IMR-90 (cell line): ENCODE data around the gene HERC3. TPM values are rescaled to one million over a fixed set of nuclear protein-coding genes. Genes with fewer than 3 reads are reported as not detected.

Experiments used
- ATAC-seq: fragments of 200-7000 bp; cut with Tn5 transposase; 2 replicates; pipeline ENCODE4 v1.9.1; 2020; ENCODE audit warnings: low read depth, mild to moderate bottlenecking, moderate library complexity
- BruUV-seq: library from RNA; stranded (reverse); fragments of 400-500 nt; replicated peaks from 2 replicates; lab custom pipeline; 2021; lab: Mats Ljungman, UMichigan
- CTCF ChIA-PET: fragments of 300-600 bp; formaldehyde crosslinking; extraction: SDS; loops from one replicate; lab custom pipeline; 2021; ENCODE audit warnings: antibody characterized with exemption; lab: Yijun Ruan, JAX
- POLR2A ChIA-PET: fragments of 300-600 bp; sonication (Branson Sonifier 250); formaldehyde crosslinking; loops from one replicate; lab custom pipeline; 2022; ENCODE audit warnings: antibody characterized with exemption; ENCODE audit not compliant: unreplicated experiment; lab: Charles Lee
- DNase-seq: peaks from one replicate; pipeline ENCODE4 v3.0.0; 2013
- H2AFZ ChIP-seq: replicated peaks from 2 replicates; pipeline ENCODE3; 2013; ENCODE audit warnings: low read length, mild to moderate bottlenecking; ENCODE audit not compliant: poor library complexity
- H2AK5ac ChIP-seq: 2 replicates; pipeline ENCODE4 v1.6.1; 2013; ENCODE audit warnings: low read depth, low read length, inconsistent platforms
- H2AK9ac ChIP-seq: replicated peaks from 2 replicates; pipeline ENCODE3; 2013; ENCODE audit warnings: mild to moderate bottlenecking, low read depth, low read length, moderate library complexity; ENCODE audit not compliant: poor library complexity
- H2BK120ac ChIP-seq: 2 replicates; pipeline ENCODE4 v1.6.1; 2013; ENCODE audit warnings: low read depth, low read length, inconsistent platforms
- H2BK15ac ChIP-seq: 3 replicates; pipeline ENCODE4 v1.6.1; 2013; ENCODE audit warnings: low read depth, low read length, inconsistent platforms
- H2BK20ac ChIP-seq: 2 replicates; pipeline ENCODE4 v1.6.1; 2013; ENCODE audit warnings: low read depth, mild to moderate bottlenecking, inconsistent platforms, low read length, moderate library complexity
- H2BK5ac ChIP-seq: 2 replicates; pipeline ENCODE4 v1.6.1; 2013; ENCODE audit warnings: mild to moderate bottlenecking, low read depth, low read length, inconsistent platforms; ENCODE audit not compliant: poor library complexity, severe bottlenecking
- H3K14ac ChIP-seq: replicated peaks from 2 replicates; pipeline ENCODE4 v1.6.1; 2013; ENCODE audit warnings: low read depth, low read length, inconsistent platforms
- H3K18ac ChIP-seq: 2 replicates; pipeline ENCODE4 v1.6.1; 2013; ENCODE audit warnings: low read depth, low read length, control low read depth
- H3K23ac ChIP-seq: 2 replicates; pipeline ENCODE4 v1.6.1; 2013; ENCODE audit warnings: low read depth, low read length, inconsistent platforms
- H3K27ac ChIP-seq: 2 replicates; pipeline ENCODE4 v1.5.1; 2013; ENCODE audit warnings: mild to moderate bottlenecking, control low read depth, low read length; ENCODE audit not compliant: insufficient read depth
- H3K27me3 ChIP-seq: 2 replicates; pipeline ENCODE4 v1.6.1; 2013; ENCODE audit warnings: low read length; ENCODE audit not compliant: control insufficient read depth, insufficient read depth
- H3K36me3 ChIP-seq: 2 replicates; pipeline ENCODE4 v1.6.1; 2013; ENCODE audit warnings: low read length, mixed read lengths; ENCODE audit not compliant: control insufficient read depth, insufficient read depth
- H3K4ac ChIP-seq: 2 replicates; pipeline ENCODE4 v1.6.1; 2013; ENCODE audit warnings: low read depth, low read length, inconsistent platforms
- H3K4me1 ChIP-seq: 2 replicates; pipeline ENCODE4 v1.6.1; 2013; ENCODE audit warnings: low read length, mixed read lengths; ENCODE audit not compliant: control insufficient read depth, insufficient read depth
- H3K4me2 ChIP-seq: 2 replicates; pipeline ENCODE4 v1.6.1; 2013; ENCODE audit warnings: low read depth, mild to moderate bottlenecking, control low read depth, low read length, moderate library complexity
- H3K4me3 ChIP-seq: 2 replicates; pipeline ENCODE4 v1.5.1; 2013; ENCODE audit warnings: low read depth, mild to moderate bottlenecking, control low read depth, low read length, moderate library complexity; ENCODE audit not compliant: insufficient read depth
- H3K56ac ChIP-seq: 2 replicates; pipeline ENCODE4 v1.6.1; 2013; ENCODE audit warnings: low read length, inconsistent platforms; ENCODE audit not compliant: insufficient read depth; ENCODE audit errors: extremely low read depth
- H3K79me1 ChIP-seq, 2 experiments: 2 replicates each; pipeline ENCODE4 v1.6.1; 2013; ENCODE audit warnings: low read length in 2 of 2, inconsistent platforms in 1 of 2, low read depth in 1 of 2
- H3K9ac ChIP-seq: 2 replicates; pipeline ENCODE4 v1.6.1; 2013; ENCODE audit warnings: low read depth, low read length, control low read depth
- H3K9me1 ChIP-seq: 2 replicates; pipeline ENCODE4 v1.6.1; 2013; ENCODE audit warnings: low read length, inconsistent platforms; ENCODE audit not compliant: insufficient read depth
- H3K9me3 ChIP-seq: 2 replicates; pipeline ENCODE4 v1.6.1; 2013; ENCODE audit warnings: low read length; ENCODE audit not compliant: control insufficient read depth, insufficient read depth
- H4K20me1 ChIP-seq: 2 replicates; pipeline ENCODE4 v1.6.1; 2013; ENCODE audit warnings: low read length, inconsistent platforms; ENCODE audit not compliant: insufficient read depth
- H4K5ac ChIP-seq: 2 replicates; pipeline ENCODE4 v1.6.1; 2013; ENCODE audit warnings: mild to moderate bottlenecking, low read depth, low read length, control low read depth
- H4K8ac ChIP-seq, 2 experiments: 2 replicates each; pipeline ENCODE4 v1.6.1; 2013; ENCODE audit warnings: low read depth in 2 of 2, low read length in 2 of 2, control low read depth in 1 of 2, inconsistent platforms in 1 of 2
- H4K91ac ChIP-seq: 2 replicates; pipeline ENCODE4 v1.6.1; 2013; ENCODE audit warnings: low read depth, low read length, inconsistent platforms; ENCODE audit not compliant: insufficient read depth
- BHLHE40 ChIP-seq: fragments of 150-350 bp; IDR thresholded peaks from 2 replicates; pipeline ENCODE4 v1.6.1; 2016; ENCODE audit warnings: mild to moderate bottlenecking, low read depth, low read length
- ELK1 ChIP-seq: fragments of 150-350 bp; IDR thresholded peaks from 2 replicates; pipeline ENCODE4 v1.6.1; 2016; ENCODE audit warnings: low read depth, mild to moderate bottlenecking, low read length, moderate library complexity, borderline replicate concordance
- FOS ChIP-seq: fragments of 150-350 bp; IDR thresholded peaks from 2 replicates; pipeline ENCODE4 v1.6.1; 2016; ENCODE audit warnings: low read depth, low read length
- MAFK ChIP-seq: IDR thresholded peaks from 2 replicates; pipeline ENCODE4 v1.6.1; 2012; ENCODE audit warnings: low read depth, low read length, improper control_type of control experiment
- NFE2L2 ChIP-seq: fragments of 150-350 bp; IDR thresholded peaks from 2 replicates; pipeline ENCODE4 v1.6.1; 2016; ENCODE audit warnings: low read depth, mild to moderate bottlenecking, low read length
- POLR2A ChIP-seq: IDR thresholded peaks from 2 replicates; pipeline ENCODE4 v1.6.1; 2012; ENCODE audit warnings: mild to moderate bottlenecking, low read depth, low read length
- RAD21 ChIP-seq: IDR thresholded peaks from 2 replicates; pipeline ENCODE4 v1.6.1; 2012; ENCODE audit warnings: low read length, improper control_type of control experiment
- RCOR1 ChIP-seq: IDR thresholded peaks from 2 replicates; pipeline ENCODE4 v1.6.1; 2012; ENCODE audit warnings: mild to moderate bottlenecking, low read length, improper control_type of control experiment; ENCODE audit not compliant: insufficient replicate concordance
- RFX5 ChIP-seq: IDR thresholded peaks from 2 replicates; pipeline ENCODE4 v1.8.0; 2012; ENCODE audit warnings: low read depth, mild to moderate bottlenecking, low read length, moderate library complexity
- SMC3 ChIP-seq: fragments of 150-350 bp; IDR thresholded peaks from 2 replicates; pipeline ENCODE4 v1.6.1; 2016; ENCODE audit warnings: low read depth, mild to moderate bottlenecking, antibody characterized with exemption, low read length, moderate library complexity
- WGBS, 2 experiments: methylation state at CpG; one replicate each; pipeline versions ENCODE4 v1.1.5 to v1.1.7; 2013; ENCODE audit warnings: missing lambda C conversion rate in 2 of 2; ENCODE audit not compliant: insufficient read length in 1 of 2; ENCODE audit errors: extremely low coverage in 2 of 2; 5-methylcytosine and 5-hydroxymethylcytosine counted together
- dilution Hi-C: fragments of 300-500 bp; cut with HindIII; formaldehyde crosslinking; loops from one replicate; pipeline ENCODE4 v1.14.3; 2018; ENCODE audit warnings: low sequenced_read_pairs; ENCODE audit not compliant: unreplicated experiment
- in situ Hi-C: fragments of 300-500 bp; cut with MboI; formaldehyde crosslinking; loops from 3 replicates; pipeline ENCODE4 v1.14.3; 2019; ENCODE audit warnings: low sequenced_read_pairs, inconsistent platforms, mixed read lengths
- intact Hi-C: fragments of 100-400 bp; cut with micrococcal nuclease; formaldehyde crosslinking; loops from 2 replicates; pipeline ENCODE4 v1.10.0; 2022
- polyA plus RNA-seq, 3 experiments: library from polyadenylated mRNA; depleted of rRNA; stranded (reverse); fragments of >200 nt; gene quantifications; 2 replicates each; pipeline ENCODE4 v1.2.3, GENCODE V29; 2012; ENCODE audit warnings: low replicate concordance in 1 of 3
- total RNA-seq: library from RNA; depleted of rRNA; stranded (reverse); fragments of >200 nt; gene quantifications from 2 replicates; pipeline ENCODE4 v1.2.3, GENCODE V29; 2012

Gene HERC3
- total and polyA plus RNA-seq, 2 of the 4 experiments (the other 2 are of a cell fraction), result 8.9 to 9.5 TPM

GRCh38 chr4:88674979-88675378, 82.7 kb downstream of the HERC3 start:
- no peak overlapping the region for H3K4me3 ChIP-seq
- peak; percentile 83 for DNase-seq
- H3K14ac ChIP-seq, result no peak overlapping the region
- no peak overlapping the region for H4K8ac ChIP-seq
- H4K20me1 ChIP-seq, result no peaks in the 10 kb centered on the region
- H2AK9ac ChIP-seq, result peak overlapping the region; percentile 21
- H3K18ac ChIP-seq, result no peak overlapping the region
- no peak overlapping the region for H3K4me2 ChIP-seq
- peaks cover 2% of the 10 kb centered on the region; the same call in 1 of the 2 replicates for H3K9me1 ChIP-seq
- H3K23ac ChIP-seq, result no peak overlapping the region
- H2AFZ ChIP-seq, result no peak overlapping the region
- POLR2A ChIA-PET, result no interaction called here
- BruUV-seq, result no TSS peak
- H3K9ac ChIP-seq, result no peak overlapping the region
- H3K79me1 ChIP-seq, result no peaks in the 10 kb centered on the region; a peak in 1 of 4 replicates
- peaks cover 6% of the 10 kb centered on the region for H3K36me3 ChIP-seq
- H3K27me3 ChIP-seq, result no peaks in the 10 kb centered on the region
- no peak overlapping the region for H2AK5ac ChIP-seq
- H3K56ac ChIP-seq, result no peak overlapping the region
- TF ChIP-seq MAFK, result no peak
- TF ChIP-seq SMC3, result 0 out of 2 replicates have a peak, but pooled peaks have one; percentile 5
- no peak for TF ChIP-seq NFE2L2
- no peak for TF ChIP-seq BHLHE40
- no peak for TF ChIP-seq POLR2A
- TF ChIP-seq RFX5, result no peak
- TF ChIP-seq FOS, result 0 out of 2 replicates have a peak, but pooled peaks have one; percentile 6
- TF ChIP-seq ELK1, result no peak
- peak; percentile 4; the same call in 1 of the 2 replicates for TF ChIP-seq RAD21
- TF ChIP-seq RCOR1, result no peak
- H4K5ac ChIP-seq, result no peak overlapping the region
- H2BK5ac ChIP-seq, result peak overlapping the region; percentile 40
- in situ Hi-C loops (no loop called here), dilution Hi-C loops (no loop called here), intact Hi-C loops (no loop called here)
- no peak overlapping the region for H2BK20ac ChIP-seq
- no peak overlapping the region for H2BK120ac ChIP-seq
- CTCF ChIA-PET, result no interaction called here
- no peaks in the 10 kb centered on the region; the same call in 1 of the 2 replicates for H3K4me1 ChIP-seq
- no peak overlapping the region for H2BK15ac ChIP-seq
- WGBS, 2 experiments, result 63% methylated on average over 1 of the region's 2 CpGs; no CpG with 5 or more reads in 1 of the 2 experiments
- no peak overlapping the region for H3K27ac ChIP-seq
- peak; percentile 93 for ATAC-seq
- H4K91ac ChIP-seq, result no peak overlapping the region
- H3K4ac ChIP-seq, result no peak overlapping the region
- H3K9me3 ChIP-seq, result no peaks in the 10 kb centered on the region
